ENCODE data around the gene FOXP1. TPM values are rescaled to one million over a fixed set of nuclear protein-coding genes. Genes with fewer than 3 reads are reported as not detected.

The FOXP1 gene
- total and polyA plus RNA-seq, 2 of the 8 experiments (the other 6 are each of a cell fraction or from before 2014, with no cell fraction given), result 13.9 to 25.4 TPM

GRCh38 chr3:71312461-71312860 is 271.1 kb downstream of the FOXP1 start:
- no peak overlapping the region for H2AK5ac ChIP-seq (ENCODE audit: low read depth, low read length)
- TF ChIP-seq YY1 (IDR thresholded peaks at IDR 0.05; ENCODE audit: low read depth, low read length) (no peak), RAD21 (IDR thresholded peaks at IDR 0.05 in 1 of 2, conservative IDR thresholded peaks at IDR 0.05 in 1 of 2; ENCODE audit: low read depth in 2 of 2, low read length in 2 of 2) (no peak), SIN3A (conservative IDR thresholded peaks at IDR 0.05 in 1 of 2, IDR thresholded peaks at IDR 0.05 in 1 of 2; ENCODE audit: low read depth in 1 of 2, low read length in 2 of 2) (no peak), CTBP2 (IDR thresholded peaks at IDR 0.05; ENCODE audit: borderline replicate concordance, insufficient read depth, insufficient read length, low read length) (no peak), POU5F1 (IDR thresholded peaks at IDR 0.05; ENCODE audit: low read depth, low read length) (no peak), JUN (IDR thresholded peaks at IDR 0.05; ENCODE audit: low read depth, low read length) (no peak), E2F6 (IDR thresholded peaks at IDR 0.05) (no peak), KDM4A (IDR thresholded peaks at IDR 0.05; ENCODE audit: low read depth, low read length, severe bottlenecking) (no peak), SUZ12 (IDR thresholded peaks at IDR 0.05; ENCODE audit: low read length) (no peak), CBX8 (IDR thresholded peaks at IDR 0.05; ENCODE audit: borderline replicate concordance, low read depth, low read length) (no peak), HDAC2 (IDR thresholded peaks at IDR 0.05; ENCODE audit: borderline replicate concordance in 1 of 2, low read depth in 2 of 2, low read length in 2 of 2) (no peak), JUND (IDR thresholded peaks at IDR 0.05; ENCODE audit: low read length) (no peak)
- no peaks in the 10 kb centered on the region for H4K20me1 ChIP-seq (replicated peaks in 1 of 2; ENCODE audit: control insufficient read depth in 1 of 2, insufficient read depth in 2 of 2, low read length in 2 of 2)
- WGBS, 2 experiments (ENCODE audit: extremely low coverage in 1 of 2, insufficient coverage in 1 of 2, insufficient read length in 1 of 2, insufficient replicate concordance in 2 of 2, low coverage in 1 of 2, low lambda C conversion rate in 2 of 2, missing lambda C conversion rate in 1 of 2), result 92% methylated on average over 5 of the region's 5 CpGs; no CpG with 5 or more reads in 1 of the 2 experiments
- no peak overlapping the region for H2BK120ac ChIP-seq (replicated peaks; ENCODE audit: low read depth, low read length)
- no peak overlapping the region for H2BK12ac ChIP-seq (ENCODE audit: low read depth, low read length)
- 0 out of 4 replicates have a peak, but pooled peaks cover 0 to 1% of the 10 kb centered on the region in 2 experiments for H3K79me2 ChIP-seq (ENCODE audit: control insufficient read depth in 1 of 2, insufficient read depth in 2 of 2, low read length in 2 of 2)
- no peak overlapping the region for H2AFZ ChIP-seq (ENCODE audit: low read length)
- H3K14ac ChIP-seq (ENCODE audit: insufficient read length), result no peak overlapping the region
- peaks cover 0 to 10% (median 6%) of the 10 kb centered on the region in 4 experiments; a peak in 4 of 7 replicates for H3K4me1 ChIP-seq (replicated peaks in 1 of 4; ENCODE audit: control insufficient read depth in 3 of 4, insufficient read depth in 4 of 4, low read length in 3 of 4)
- no peak overlapping the region for H3K4me3 ChIP-seq (ENCODE audit: extremely low read depth in 1 of 4, insufficient read depth in 2 of 4, low read depth in 3 of 4, low read length in 4 of 4)
- H3K36me3 ChIP-seq (ENCODE audit: control insufficient read depth in 2 of 4, insufficient read depth in 4 of 4, low read length in 3 of 4), result no peaks in the 10 kb centered on the region
- H3K9me3 ChIP-seq (ENCODE audit: insufficient read depth in 2 of 2, low read depth in 1 of 2, low read length in 1 of 2), result no peaks in the 10 kb centered on the region
- H2BK20ac ChIP-seq (ENCODE audit: low read length), result no peak overlapping the region
- DNase-seq (ENCODE audit: low read depth in 1 of 2, low spot score in 2 of 2) (no peak), FAIRE-seq (no peak)
- H3K23ac ChIP-seq (ENCODE audit: insufficient read length), result no peak overlapping the region
- H3K56ac ChIP-seq (replicated peaks; ENCODE audit: insufficient read length, low read depth, low read length), result no peak overlapping the region
- no peak overlapping the region for H2BK5ac ChIP-seq (ENCODE audit: low read depth, low read length)
- H4K8ac ChIP-seq (ENCODE audit: extremely low read depth, insufficient read depth, low read length), result no peak overlapping the region
- H3K23me2 ChIP-seq (ENCODE audit: low read depth, low read length), result no peaks in the 10 kb centered on the region
- POLR2A ChIA-PET (ENCODE audit: partially characterized antibody), result interaction anchor here (1.2 kb wide), 1 partner anchor 14 kb away, joined by 3 read pairs; no protein-coding TSS in a partner anchor
- H3K4me2 ChIP-seq (ENCODE audit: insufficient read depth in 1 of 2, low read depth in 2 of 2, low read length in 2 of 2), result no peak overlapping the region
- H3K27ac ChIP-seq (ENCODE audit: low read depth, low read length), result no peak overlapping the region
- no peak overlapping the region for H4K91ac ChIP-seq (replicated peaks; ENCODE audit: insufficient read length, low read length)
- no peak overlapping the region for H3K4ac ChIP-seq (replicated peaks; ENCODE audit: insufficient read length, low read depth, low read length)
- no peaks in the 10 kb centered on the region for H3K27me3 ChIP-seq (replicated peaks in 1 of 4; ENCODE audit: control insufficient read depth in 3 of 4, extremely low read depth in 1 of 4, insufficient read depth in 3 of 4, low read length in 3 of 4)
- H3K79me1 ChIP-seq (ENCODE audit: low read depth, low read length), result no peaks in the 10 kb centered on the region
- H2BK15ac ChIP-seq (ENCODE audit: low read length), result no peak overlapping the region
- no peak overlapping the region for H4K5ac ChIP-seq (ENCODE audit: insufficient read length, low read depth, low read length)
- H3K18ac ChIP-seq (ENCODE audit: extremely low read depth, low read length), result no peak overlapping the region
- H3K9ac ChIP-seq (replicated peaks in 1 of 4; ENCODE audit: extremely low read depth in 1 of 4, low read depth in 3 of 4, low read length in 3 of 4), result no peak overlapping the region
- CTCF ChIA-PET (ENCODE audit: partially characterized antibody), result interaction anchor here (0.6 to 1.4 kb wide), 5 partner anchors 56 to 1404 kb away, joined by 3 to 4 read pairs (median 3); no protein-coding TSS in a partner anchor

All from H1 (cell line).